Cardiac fibroblast (primary cell): ENCODE results near the gene DGUOK.
A peak's percentile ranks its signal among the peaks of the same experiment; 100 is the strongest.

Source experiments
- DNase-seq, 2 donors: peaks; one replicate each; pipeline versions ENCODE4 v3.0.0 to v3.0.0-alpha.2; 2010; ENCODE audit warnings: low read depth in 2 of 2
- H3K4me3 ChIP-seq, 2 donors: replicated peaks in 1 of 2; 1 replicate in 1 of 2; 2 replicates in 1 of 2; pipeline ENCODE4 v1.5.1; 2011; ENCODE audit warnings: low read depth in 2 of 2, low read length in 2 of 2, mild to moderate bottlenecking in 2 of 2, moderate library complexity in 1 of 2
- CTCF ChIP-seq: IDR thresholded peaks from one replicate; pipeline ENCODE4 v1.5.1; 2011; ENCODE audit warnings: low read depth, mild to moderate bottlenecking, low read length, inconsistent platforms

The DGUOK gene

GRCh38 chr2:73921581-73921980 is 5.1 kb upstream of the DGUOK start:
- no peak for TF ChIP-seq CTCF
- DNase-seq = no peak
- no peak overlapping the region for H3K4me3 ChIP-seq

- TF ChIP-seq CTCF = no peak
Measured at GRCh38 chr2:73922681-73923080, 4.0 kb upstream of the DGUOK start.

GRCh38 chr2:73925033-73925704 is 1.5 kb upstream of the DGUOK start:
- no peak overlapping the region for H3K4me3 ChIP-seq
- TF ChIP-seq CTCF = no peak
- no peak for DNase-seq

More at GRCh38 chr2:73922681-73923080, 4.0 kb upstream of the DGUOK start:
- no peak overlapping the region for H3K4me3 ChIP-seq
- no peak for DNase-seq

GRCh38 chr2:73925853-73926492 is 707 bp upstream of the DGUOK start:
- no peak for TF ChIP-seq CTCF
- peak overlapping the region; percentile 81 to 87 for H3K4me3 ChIP-seq
- no peak for DNase-seq

GRCh38 chr2:73927344-73927743 is 664 bp downstream of the DGUOK start:
- DNase-seq = peak in 1 of 2 donors; percentile 7
- H3K4me3 ChIP-seq = peak overlapping the region; percentile 81 to 87
- TF ChIP-seq CTCF = no peak

- TF ChIP-seq CTCF = no peak
- DNase-seq = no peak
- H3K4me3 ChIP-seq = no peak overlapping the region
Measured at GRCh38 chr2:73928963-73929347, 2.3 kb downstream of the DGUOK start.
